HepG2 (cell line): Measurements from ENCODE around the gene NXPE3. TPM values are rescaled to one million over a fixed set of nuclear protein-coding genes. Genes with fewer than 3 reads are reported as not detected.

Experiments
- EZH2 ChIP-seq: conservative IDR thresholded peaks from 2 replicates; pipeline ENCODE4 v1.6.1; 2012; ENCODE audit warnings: mild to moderate bottlenecking, low read depth, low read length, moderate library complexity
- KAT7 ChIP-seq: IDR thresholded peaks from 2 replicates; pipeline ENCODE4 v1.6.1; 2018; ENCODE audit warnings: borderline replicate concordance, missing compliant biosample characterization
- KAT8 ChIP-seq: IDR thresholded peaks from 2 replicates; pipeline ENCODE4 v1.6.1; 2016; ENCODE audit warnings: missing genetic modification reagents, missing compliant biosample characterization
- MAF1 ChIP-seq: sonication (generic); formaldehyde crosslinking; IDR thresholded peaks from 2 replicates; pipeline ENCODE4 v1.5.0; 2020; ENCODE audit warnings: missing genetic modification reagents, borderline replicate concordance
- NCOR1 ChIP-seq: fragments of 200-600 bp; sonication (generic); IDR thresholded peaks from 2 replicates; pipeline ENCODE4 v1.7.0; 2017; ENCODE audit warnings: antibody characterized with exemption, low read length, borderline replicate concordance
- NFYC ChIP-seq: IDR thresholded peaks from 2 replicates; pipeline ENCODE4 v1.6.1; 2016; ENCODE audit warnings: missing genetic modification reagents, missing compliant biosample characterization
- POLR2A ChIP-seq, 2 experiments: IDR thresholded peaks; 2 replicates each; pipeline ENCODE4 v1.6.1; 2011; ENCODE audit warnings: low read depth in 2 of 2, low read length in 2 of 2, mild to moderate bottlenecking in 1 of 2, moderate library complexity in 1 of 2; ENCODE audit not compliant: insufficient read depth in 1 of 2
- RBAK ChIP-seq: sonication (generic); formaldehyde crosslinking; IDR thresholded peaks from 2 replicates; pipeline ENCODE4 v1.5.1; 2020; ENCODE audit warnings: mild to moderate bottlenecking, missing genetic modification reagents
- SMC3 ChIP-seq: IDR thresholded peaks from 2 replicates; pipeline ENCODE4 v1.6.1; 2011; ENCODE audit warnings: low read length, improper control_type of control experiment
- ZMYM2 ChIP-seq: sonication (generic); formaldehyde crosslinking; IDR thresholded peaks from 2 replicates; pipeline ENCODE4 v1.8.0; 2022; ENCODE audit warnings: mild to moderate bottlenecking, missing genetic modification reagents
- ZNF331 ChIP-seq: sonication (generic); formaldehyde crosslinking; IDR thresholded peaks from 2 replicates; pipeline ENCODE4 v1.4.0; 2020; ENCODE audit warnings: missing genetic modification reagents
- ZNF512B ChIP-seq: sonication (generic); formaldehyde crosslinking; IDR thresholded peaks from 2 replicates; pipeline ENCODE4 v1.5.1; 2020; ENCODE audit warnings: missing genetic modification reagents, mild to moderate bottlenecking, borderline replicate concordance
- ZNF572 ChIP-seq: sonication (generic); formaldehyde crosslinking; IDR thresholded peaks from 2 replicates; pipeline ENCODE4 v1.5.1; 2020; ENCODE audit warnings: mild to moderate bottlenecking, missing genetic modification reagents
- ZNF614 ChIP-seq: IDR thresholded peaks from 2 replicates; pipeline ENCODE4 v1.6.1; 2018; ENCODE audit warnings: missing biosample characterization, missing genetic modification reagents, inconsistent platforms, borderline replicate concordance
- ZNF674 ChIP-seq: sonication (generic); formaldehyde crosslinking; IDR thresholded peaks from 2 replicates; pipeline ENCODE4 v1.5.0; 2020; ENCODE audit warnings: low read depth, mild to moderate bottlenecking, missing genetic modification reagents
- ZNF703 ChIP-seq: sonication (generic); formaldehyde crosslinking; IDR thresholded peaks from 2 replicates; pipeline ENCODE4 v1.5.1; 2020; ENCODE audit warnings: missing genetic modification reagents, mild to moderate bottlenecking, moderate library complexity, borderline replicate concordance
- polyA plus RNA-seq, 8 experiments: library from polyadenylated mRNA; depleted of rRNA in 3 of 8; stranded (reverse) in 7 of 8; unstranded in 1 of 8; fragments of >200 nt; fragmentation: Illumina TruSeq in 4 of 8; extraction: Trizol in 4 of 8; gene quantifications; 2 replicates each; pipeline versions ENCODE4 v1.2.1 to v1.2.3, GENCODE V29; 2011 to 2016; ENCODE audit warnings: low read depth in 4 of 8, missing spikeins in 1 of 8, mixed read lengths in 1 of 8; ENCODE audit not compliant: insufficient read depth in 1 of 8
- total RNA-seq, 5 experiments: library from RNA; depleted of rRNA; stranded (reverse); fragments of >200 nt; fragmentation: Illumina TruSeq; extraction: Trizol; gene quantifications; 2 replicates each; pipeline ENCODE4 v1.2.3, GENCODE V29; 2016; ENCODE audit warnings: low read depth in 1 of 5
- TF ChIP-seq, protein P1 (sequence below): sonication (generic); formaldehyde crosslinking; IDR thresholded peaks from 2 replicates; pipeline ENCODE4 v1.4.0; 2020; ENCODE audit warnings: missing genetic modification reagents
- TF ChIP-seq, protein P2 (sequence below): sonication (generic); formaldehyde crosslinking; IDR thresholded peaks from 2 replicates; pipeline ENCODE4 v1.4.0; 2020; ENCODE audit warnings: missing genetic modification reagents

The NXPE3 gene
- total and polyA plus RNA-seq, 2 of the 13 experiments (the other 11 are each of a cell fraction or from before 2014, with no cell fraction given): 3.5 to 4.7 TPM

- 0 out of 2 replicates have a peak, but pooled peaks have one; percentile 50 for TF ChIP-seq NFYC (CRISPR knock-in tag)
- TF ChIP-seq, protein P1, sequence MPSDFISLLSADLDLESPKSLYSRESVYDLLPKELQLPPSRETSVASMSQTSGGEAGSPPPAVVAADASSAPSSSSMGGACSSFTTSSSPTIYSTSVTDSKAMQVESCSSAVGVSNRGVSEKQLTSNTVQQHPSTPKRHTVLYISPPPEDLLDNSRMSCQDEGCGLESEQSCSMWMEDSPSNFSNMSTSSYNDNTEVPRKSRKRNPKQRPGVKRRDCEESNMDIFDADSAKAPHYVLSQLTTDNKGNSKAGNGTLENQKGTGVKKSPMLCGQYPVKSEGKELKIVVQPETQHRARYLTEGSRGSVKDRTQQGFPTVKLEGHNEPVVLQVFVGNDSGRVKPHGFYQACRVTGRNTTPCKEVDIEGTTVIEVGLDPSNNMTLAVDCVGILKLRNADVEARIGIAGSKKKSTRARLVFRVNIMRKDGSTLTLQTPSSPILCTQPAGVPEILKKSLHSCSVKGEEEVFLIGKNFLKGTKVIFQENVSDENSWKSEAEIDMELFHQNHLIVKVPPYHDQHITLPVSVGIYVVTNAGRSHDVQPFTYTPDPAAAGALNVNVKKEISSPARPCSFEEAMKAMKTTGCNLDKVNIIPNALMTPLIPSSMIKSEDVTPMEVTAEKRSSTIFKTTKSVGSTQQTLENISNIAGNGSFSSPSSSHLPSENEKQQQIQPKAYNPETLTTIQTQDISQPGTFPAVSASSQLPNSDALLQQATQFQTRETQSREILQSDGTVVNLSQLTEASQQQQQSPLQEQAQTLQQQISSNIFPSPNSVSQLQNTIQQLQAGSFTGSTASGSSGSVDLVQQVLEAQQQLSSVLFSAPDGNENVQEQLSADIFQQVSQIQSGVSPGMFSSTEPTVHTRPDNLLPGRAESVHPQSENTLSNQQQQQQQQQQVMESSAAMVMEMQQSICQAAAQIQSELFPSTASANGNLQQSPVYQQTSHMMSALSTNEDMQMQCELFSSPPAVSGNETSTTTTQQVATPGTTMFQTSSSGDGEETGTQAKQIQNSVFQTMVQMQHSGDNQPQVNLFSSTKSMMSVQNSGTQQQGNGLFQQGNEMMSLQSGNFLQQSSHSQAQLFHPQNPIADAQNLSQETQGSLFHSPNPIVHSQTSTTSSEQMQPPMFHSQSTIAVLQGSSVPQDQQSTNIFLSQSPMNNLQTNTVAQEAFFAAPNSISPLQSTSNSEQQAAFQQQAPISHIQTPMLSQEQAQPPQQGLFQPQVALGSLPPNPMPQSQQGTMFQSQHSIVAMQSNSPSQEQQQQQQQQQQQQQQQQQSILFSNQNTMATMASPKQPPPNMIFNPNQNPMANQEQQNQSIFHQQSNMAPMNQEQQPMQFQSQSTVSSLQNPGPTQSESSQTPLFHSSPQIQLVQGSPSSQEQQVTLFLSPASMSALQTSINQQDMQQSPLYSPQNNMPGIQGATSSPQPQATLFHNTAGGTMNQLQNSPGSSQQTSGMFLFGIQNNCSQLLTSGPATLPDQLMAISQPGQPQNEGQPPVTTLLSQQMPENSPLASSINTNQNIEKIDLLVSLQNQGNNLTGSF: peak; percentile 86; the same call in 1 of the 2 replicates
- TF ChIP-seq POLR2A (IDR thresholded peaks at IDR 0.05; ENCODE audit: insufficient read depth in 1 of 2, low read depth in 2 of 2, low read length in 2 of 2): peak; percentile 98 to 99
- no peak for TF ChIP-seq MAF1 (CRISPR knock-in tag)
- TF ChIP-seq ZNF703 (CRISPR knock-in tag): 0 out of 2 replicates have a peak, but pooled peaks have one; percentile 12
- peak; percentile 41; the same call in 1 of the 2 replicates for TF ChIP-seq KAT7 (CRISPR knock-in tag)
- TF ChIP-seq, protein P2, sequence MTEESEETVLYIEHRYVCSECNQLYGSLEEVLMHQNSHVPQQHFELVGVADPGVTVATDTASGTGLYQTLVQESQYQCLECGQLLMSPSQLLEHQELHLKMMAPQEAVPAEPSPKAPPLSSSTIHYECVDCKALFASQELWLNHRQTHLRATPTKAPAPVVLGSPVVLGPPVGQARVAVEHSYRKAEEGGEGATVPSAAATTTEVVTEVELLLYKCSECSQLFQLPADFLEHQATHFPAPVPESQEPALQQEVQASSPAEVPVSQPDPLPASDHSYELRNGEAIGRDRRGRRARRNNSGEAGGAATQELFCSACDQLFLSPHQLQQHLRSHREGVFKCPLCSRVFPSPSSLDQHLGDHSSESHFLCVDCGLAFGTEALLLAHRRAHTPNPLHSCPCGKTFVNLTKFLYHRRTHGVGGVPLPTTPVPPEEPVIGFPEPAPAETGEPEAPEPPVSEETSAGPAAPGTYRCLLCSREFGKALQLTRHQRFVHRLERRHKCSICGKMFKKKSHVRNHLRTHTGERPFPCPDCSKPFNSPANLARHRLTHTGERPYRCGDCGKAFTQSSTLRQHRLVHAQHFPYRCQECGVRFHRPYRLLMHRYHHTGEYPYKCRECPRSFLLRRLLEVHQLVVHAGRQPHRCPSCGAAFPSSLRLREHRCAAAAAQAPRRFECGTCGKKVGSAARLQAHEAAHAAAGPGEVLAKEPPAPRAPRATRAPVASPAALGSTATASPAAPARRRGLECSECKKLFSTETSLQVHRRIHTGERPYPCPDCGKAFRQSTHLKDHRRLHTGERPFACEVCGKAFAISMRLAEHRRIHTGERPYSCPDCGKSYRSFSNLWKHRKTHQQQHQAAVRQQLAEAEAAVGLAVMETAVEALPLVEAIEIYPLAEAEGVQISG (CRISPR knock-in tag): peak; percentile 56
- TF ChIP-seq ZMYM2 (CRISPR knock-in tag): no peak
- TF ChIP-seq ZNF572 (CRISPR knock-in tag): no peak
- TF ChIP-seq ZNF614 (CRISPR knock-in tag): peak; percentile 49; the same call in 1 of the 2 replicates
- 0 out of 2 replicates have a peak, but pooled peaks have one; percentile 13 for TF ChIP-seq NCOR1
- TF ChIP-seq ZNF331 (CRISPR knock-in tag): peak; percentile 53; the same call in 1 of the 2 replicates
- TF ChIP-seq EZH2: no peak
- TF ChIP-seq RBAK (CRISPR knock-in tag): no peak
- no peak for TF ChIP-seq ZNF512B (CRISPR knock-in tag)
- peak; percentile 77; the same call in 1 of the 2 replicates for TF ChIP-seq ZNF674
- TF ChIP-seq KAT8 (CRISPR knock-in tag): no peak
- no peak for TF ChIP-seq SMC3
Observed at GRCh38 chr3:101848754-101849713, 70.0 kb downstream of the NXPE3 start, which contains the start of gene NFKBIZ (continued).
